Measurements from ENCODE around the gene DENND2D. TPM values are rescaled to one million over a fixed set of nuclear protein-coding genes. Genes with fewer than 3 reads are reported as not detected.

DENND2D gene
- total RNA-seq, 1 experiment from 2014 or later: 0.11 TPM

DNA sequence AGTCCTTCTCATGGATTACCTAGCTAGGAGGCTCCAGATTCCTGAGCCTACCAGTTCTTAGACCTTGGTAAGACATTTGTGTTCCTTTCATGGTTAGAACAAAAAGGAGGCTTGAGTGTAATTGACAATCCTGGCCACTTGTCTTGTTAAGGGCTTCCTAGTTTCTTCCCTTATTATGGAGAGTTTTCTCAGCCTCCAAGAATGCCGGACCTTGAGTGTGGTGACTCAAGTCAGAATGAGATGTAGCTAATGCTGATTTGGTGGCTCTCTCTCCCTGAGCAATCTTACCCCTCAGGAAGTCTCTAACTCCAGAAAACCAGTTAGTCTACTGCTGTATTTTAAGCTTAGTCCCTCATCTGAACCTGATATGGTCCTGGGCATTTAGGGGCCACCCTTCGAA, 41.4 kb upstream of the DENND2D start:
- H3K79me2 ChIP-seq (ENCODE audit: insufficient read depth, low read length): no peaks in the 10 kb centered on the region
- no peak overlapping the region for H3K4me2 ChIP-seq (ENCODE audit: insufficient read depth, insufficient read length, low read length)
- H3K9me3 Mint-ChIP-seq: peaks cover 0 to 1% of the 10 kb centered on the region in 2 experiments; a peak in 1 of 5 replicates
- H2BK5ac ChIP-seq (ENCODE audit: insufficient read length, low read length): no peak overlapping the region
- no peaks in the 10 kb centered on the region for H3K27me3 Mint-ChIP-seq (ENCODE audit: low read depth)
- H3K23me2 ChIP-seq (ENCODE audit: insufficient read length, low read depth, low read length, poor library complexity, severe bottlenecking): no peaks in the 10 kb centered on the region
- H3K27ac Mint-ChIP-seq: no peak overlapping the region
- no peak overlapping the region for H3K27ac ChIP-seq (ENCODE audit: insufficient read length, low read depth, low read length)
- no peak overlapping the region for H2BK12ac ChIP-seq (ENCODE audit: insufficient read length, low read depth, low read length)
- H3K14ac ChIP-seq (ENCODE audit: insufficient read depth, low read length): no peak overlapping the region
- no peak for DNase-seq
- no peak for TF ChIP-seq CTCF (conservative IDR thresholded peaks at IDR 0.05)
- H2BK15ac ChIP-seq (ENCODE audit: low read depth, low read length): no peak overlapping the region
- H3K23ac ChIP-seq (ENCODE audit: insufficient read length, low read depth, low read length): no peak overlapping the region
- no peak overlapping the region for H2BK120ac ChIP-seq (ENCODE audit: low read depth, low read length, poor library complexity, severe bottlenecking)
- no peak overlapping the region for H3K4ac ChIP-seq (ENCODE audit: low read depth, low read length)
- no peaks in the 10 kb centered on the region for H3K36me3 Mint-ChIP-seq (ENCODE audit: insufficient read depth in 1 of 3, low read depth in 3 of 3)
- no peaks in the 10 kb centered on the region for H3K4me1 ChIP-seq (ENCODE audit: insufficient read depth, low read length)
- H3K9me3 ChIP-seq (ENCODE audit: control insufficient read depth, low read depth, low read length): no peaks in the 10 kb centered on the region
- H3K18ac ChIP-seq (ENCODE audit: insufficient read length, low read depth, low read length): no peak overlapping the region
- H3K4me3 Mint-ChIP-seq: no peak overlapping the region
- no peak overlapping the region for H2AK5ac ChIP-seq (ENCODE audit: insufficient read length, low read length)
- H3K4me1 Mint-ChIP-seq: peaks cover 19 to 20% of the 10 kb centered on the region in 2 experiments
- H3K56ac ChIP-seq (ENCODE audit: insufficient read length, low read depth, low read length): no peak overlapping the region
- H3K79me1 ChIP-seq (ENCODE audit: insufficient read depth, low read depth, low read length, poor library complexity, severe bottlenecking): no peaks in the 10 kb centered on the region
- WGBS (ENCODE audit: extremely low coverage, insufficient read length, low lambda C conversion rate): no CpG with 5 or more reads among the region's 2 CpGs
- no peak overlapping the region for H2AFZ ChIP-seq (ENCODE audit: low read length)
- no peak overlapping the region for H2BK20ac ChIP-seq (ENCODE audit: low read depth, low read length, poor library complexity, severe bottlenecking)
- H4K20me1 ChIP-seq (ENCODE audit: control insufficient read depth, insufficient read depth, insufficient read length): no peaks in the 10 kb centered on the region
- H3K27me3 ChIP-seq (ENCODE audit: insufficient read depth, low read length): no peaks in the 10 kb centered on the region
- no peak overlapping the region for H4K91ac ChIP-seq (ENCODE audit: insufficient read length, low read depth, low read length)
- no peak overlapping the region for H4K8ac ChIP-seq (replicated peaks; ENCODE audit: insufficient read length, low read depth, low read length)
- H3K9ac ChIP-seq (ENCODE audit: extremely low read depth, insufficient read length, low read length): no peak overlapping the region
- H3T11ph ChIP-seq (ENCODE audit: low read length): no peak overlapping the region
- H4K5ac ChIP-seq (ENCODE audit: insufficient read length, low read depth, low read length): no peak overlapping the region

All from H9 (cell line).